Right kidney (tissue), 1 donor: ENCODE measurements around the gene DCTN3.
"Not testable (repeated sequence)": the region's sequence is repeated elsewhere in the genome, so short reads cannot be mapped to it uniquely, and the experiment has no call there.

Source experiments
- DNase-seq: peaks from one replicate; pipeline ENCODE4 v3.0.0-alpha.2; 2016

The DCTN3 gene

DNA sequence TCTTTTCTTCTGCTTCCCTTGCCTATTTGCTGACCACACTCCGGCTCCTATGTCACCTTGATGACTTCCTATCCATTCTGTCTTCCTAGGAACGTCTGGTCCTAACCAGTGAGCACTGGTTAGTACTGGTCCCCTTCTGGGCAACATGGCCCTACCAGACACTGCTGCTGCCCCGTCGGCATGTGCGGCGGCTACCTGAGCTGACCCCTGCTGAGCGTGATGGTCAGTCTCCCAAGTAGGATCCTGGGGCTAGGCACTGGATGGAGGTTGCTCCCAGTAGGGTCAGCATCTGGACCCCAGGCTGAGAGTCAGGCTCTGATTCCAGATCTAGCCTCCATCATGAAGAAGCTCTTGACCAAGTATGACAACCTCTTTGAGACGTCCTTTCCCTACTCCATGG lies 28.4 kb upstream of the DCTN3 start:
- DNase-seq: no peak

DNA sequence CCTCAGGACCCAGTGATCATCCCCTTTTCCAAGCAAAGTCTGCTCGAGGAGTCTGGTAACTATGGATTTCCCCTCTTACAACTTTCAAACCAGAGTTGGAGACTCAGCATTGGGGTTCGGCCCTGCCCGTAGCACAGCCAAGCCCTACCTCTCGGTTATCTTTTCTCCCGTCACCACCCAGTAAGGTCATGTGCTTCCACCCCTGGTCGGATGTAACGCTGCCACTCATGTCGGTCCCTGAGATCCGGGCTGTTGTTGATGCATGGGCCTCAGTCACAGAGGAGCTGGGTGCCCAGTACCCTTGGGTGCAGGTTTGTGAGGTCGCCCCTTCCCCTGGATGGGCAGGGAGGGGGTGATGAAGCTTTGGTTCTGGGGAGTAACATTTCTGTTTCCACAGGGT lies 27.4 kb upstream of the DCTN3 start:
- no peak for DNase-seq

GRCh38 chr9:34647084-34647403 lies 26.7 kb upstream of the DCTN3 start:
- DNase-seq: no peak

DNA sequence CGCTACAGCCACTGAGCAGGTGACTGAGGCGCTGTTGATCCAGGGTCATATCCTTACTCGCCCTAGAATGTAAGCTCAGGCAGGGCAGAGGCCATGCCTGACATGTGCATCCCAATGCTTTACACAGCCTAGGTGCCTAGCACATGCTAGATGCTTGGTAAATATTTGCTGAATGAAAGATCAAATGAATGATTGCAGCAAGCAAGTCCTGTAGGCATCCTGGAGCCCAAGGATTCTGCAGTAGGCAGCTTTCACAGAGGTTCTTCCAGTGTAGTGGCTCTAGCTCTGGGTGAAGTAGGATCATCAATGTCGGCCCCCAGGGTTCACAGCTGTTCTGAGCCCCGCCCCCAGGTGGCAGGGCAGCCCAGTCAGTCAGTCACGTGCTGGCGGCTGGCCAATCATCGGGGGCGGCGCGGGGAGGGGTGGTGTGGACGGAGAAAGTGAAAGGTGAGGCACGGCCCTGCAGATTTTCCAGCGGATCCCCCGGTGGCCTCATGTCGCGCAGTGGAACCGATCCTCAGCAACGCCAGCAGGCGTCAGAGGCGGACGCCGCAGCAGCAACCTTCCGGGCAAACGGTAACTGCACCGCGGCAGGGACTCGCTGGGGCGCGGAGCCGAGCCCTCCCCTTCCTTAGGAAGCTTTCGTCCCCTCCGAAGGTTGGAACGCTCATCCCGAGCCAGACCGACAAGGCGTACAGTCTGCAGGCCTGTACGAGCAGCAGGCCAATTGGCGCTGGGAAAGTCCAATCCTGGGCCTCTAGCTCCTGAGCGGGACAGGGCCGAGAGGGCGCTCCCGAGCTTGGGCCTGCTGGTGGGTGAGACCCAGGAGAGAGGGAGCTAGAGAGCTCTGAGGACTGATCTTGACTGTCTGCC lies 26.2 kb upstream of the DCTN3 start, which contains the start of gene GALT:
GALT (plus strand) TSS at position 465 of the 873 bp plus-strand sequence; CDS start at position 495, 30 bp downstream.
- peak; percentile 94 for DNase-seq

DNA sequence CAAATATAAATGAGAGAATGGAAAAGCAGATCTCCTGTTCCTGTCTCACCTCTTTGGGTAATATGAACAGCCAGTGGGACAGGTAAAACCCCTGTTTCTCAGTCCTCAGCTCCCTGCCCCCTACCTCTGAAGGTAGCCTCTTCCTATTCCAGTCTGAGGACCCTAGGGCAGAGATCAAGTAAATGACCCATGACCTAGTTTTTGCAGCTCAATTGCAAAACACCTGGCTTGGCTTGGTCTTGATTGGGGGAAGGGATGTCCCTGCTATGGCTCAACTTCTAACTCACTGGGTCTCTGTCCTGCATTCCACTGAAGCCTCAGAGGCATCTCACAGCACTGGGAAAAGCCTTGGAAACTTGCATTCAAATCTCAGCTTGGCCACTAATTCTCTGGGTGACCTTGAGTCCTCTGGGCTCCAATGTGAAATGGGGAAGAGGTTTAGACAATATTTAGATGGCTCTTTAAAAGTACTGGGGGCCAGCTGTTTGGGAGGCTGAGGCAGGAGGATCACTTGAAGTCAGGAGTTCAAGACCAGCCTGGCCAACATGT lies 24.5 kb upstream of the DCTN3 start:
- no peak for DNase-seq

GRCh38 chr9:34642679-34643078 lies 22.4 kb upstream of the DCTN3 start:
- no peak for DNase-seq

DNA sequence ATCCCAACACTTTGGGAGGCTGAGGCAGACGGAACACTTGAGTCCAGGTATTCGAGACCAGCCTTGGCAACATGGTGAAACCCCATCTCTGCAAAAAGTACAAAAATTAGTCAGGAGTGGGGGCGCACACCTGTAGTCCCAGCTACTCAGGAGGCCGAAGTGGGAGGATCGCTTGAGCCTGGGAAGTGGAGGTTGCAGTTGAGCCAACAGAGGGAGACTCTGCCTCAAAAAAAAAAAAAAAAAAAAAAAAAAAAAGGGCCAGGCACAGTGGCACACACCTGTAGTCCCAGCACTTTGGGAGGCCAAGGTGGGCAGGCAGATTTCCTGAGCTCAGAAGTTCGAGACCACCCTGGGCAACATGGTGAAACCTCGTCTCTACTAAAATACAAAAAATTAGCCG lies 19.0 kb upstream of the DCTN3 start:
- DNase-seq: not testable (repeated sequence)

DNA sequence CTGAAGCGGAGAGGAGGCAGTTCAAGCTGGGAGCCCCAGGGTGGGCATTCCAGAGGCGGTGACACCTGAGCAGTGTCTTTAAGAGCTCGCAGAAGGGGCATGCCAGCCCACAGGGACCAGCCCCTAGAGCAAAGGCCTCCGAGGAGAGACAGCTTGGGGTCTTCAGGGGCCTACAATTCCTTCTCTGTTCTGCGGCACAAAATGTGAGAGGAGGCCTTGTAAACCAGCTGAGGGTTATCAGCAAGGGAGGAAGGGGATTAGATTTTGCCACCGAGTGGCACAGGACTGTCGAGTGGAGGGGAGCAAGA lies 17.8 kb upstream of the DCTN3 start:
- DNase-seq: no peak

- peak; percentile 96 for DNase-seq
Observed at GRCh38 chr9:34637356-34638137, 17.3 kb upstream of the DCTN3 start, which contains the start of gene SIGMAR1. TSS of gene SIGMAR1 (minus strand) at chr9:34637787. CDS start at chr9:34637697, 90 bp downstream.

DNA sequence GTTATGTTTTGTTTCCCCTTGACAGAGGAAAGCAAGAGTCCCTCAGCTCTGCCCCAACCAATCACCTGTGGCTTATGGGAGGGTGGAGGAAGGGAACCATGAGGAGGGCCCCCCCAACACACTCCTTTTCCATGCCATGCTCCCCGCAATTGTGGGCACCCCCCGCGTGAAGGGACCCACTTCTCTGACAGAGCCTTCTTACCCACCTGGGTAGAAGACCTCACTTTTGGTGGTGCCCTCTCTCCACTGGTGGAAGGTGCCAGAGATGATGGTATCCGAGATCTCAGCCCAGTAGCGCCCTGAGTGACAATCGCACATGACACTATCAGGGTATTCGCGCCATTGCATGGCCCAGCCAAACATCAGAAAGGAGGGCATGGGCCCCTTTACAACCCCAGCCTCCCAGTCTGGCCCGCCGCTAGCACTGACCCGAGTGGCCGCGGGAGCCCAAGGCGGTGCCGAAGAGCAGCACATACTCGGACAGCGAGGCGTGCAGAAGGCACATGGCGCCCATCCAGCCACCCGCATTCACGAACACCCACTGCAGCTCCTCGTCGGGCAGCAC lies 16.6 kb upstream of the DCTN3 start:
- DNase-seq: no peak

DNA sequence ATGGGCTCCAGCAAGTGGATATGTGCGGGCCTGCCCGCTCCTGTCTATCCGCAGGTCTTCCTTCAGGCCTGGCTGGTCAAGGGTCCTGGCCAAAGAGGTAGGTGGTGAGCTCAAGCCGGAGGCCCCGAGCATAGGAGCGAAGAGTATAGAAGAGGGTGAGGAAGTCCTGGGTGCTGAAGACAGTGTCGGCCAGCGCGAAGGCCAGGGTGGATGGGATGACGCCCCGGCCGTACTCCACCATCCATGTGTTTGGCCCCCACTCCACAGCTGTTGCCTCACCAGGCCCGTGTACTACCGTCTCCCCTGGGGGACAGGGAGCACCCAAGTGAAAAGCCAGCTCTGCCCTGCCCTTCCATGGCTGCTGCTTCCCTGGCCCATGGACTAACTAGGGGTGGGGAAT lies 15.3 kb upstream of the DCTN3 start:
- no peak for DNase-seq

GRCh38 chr9:34634551-34635248 lies 14.4 kb upstream of the DCTN3 start:
- DNase-seq: no peak

DNA sequence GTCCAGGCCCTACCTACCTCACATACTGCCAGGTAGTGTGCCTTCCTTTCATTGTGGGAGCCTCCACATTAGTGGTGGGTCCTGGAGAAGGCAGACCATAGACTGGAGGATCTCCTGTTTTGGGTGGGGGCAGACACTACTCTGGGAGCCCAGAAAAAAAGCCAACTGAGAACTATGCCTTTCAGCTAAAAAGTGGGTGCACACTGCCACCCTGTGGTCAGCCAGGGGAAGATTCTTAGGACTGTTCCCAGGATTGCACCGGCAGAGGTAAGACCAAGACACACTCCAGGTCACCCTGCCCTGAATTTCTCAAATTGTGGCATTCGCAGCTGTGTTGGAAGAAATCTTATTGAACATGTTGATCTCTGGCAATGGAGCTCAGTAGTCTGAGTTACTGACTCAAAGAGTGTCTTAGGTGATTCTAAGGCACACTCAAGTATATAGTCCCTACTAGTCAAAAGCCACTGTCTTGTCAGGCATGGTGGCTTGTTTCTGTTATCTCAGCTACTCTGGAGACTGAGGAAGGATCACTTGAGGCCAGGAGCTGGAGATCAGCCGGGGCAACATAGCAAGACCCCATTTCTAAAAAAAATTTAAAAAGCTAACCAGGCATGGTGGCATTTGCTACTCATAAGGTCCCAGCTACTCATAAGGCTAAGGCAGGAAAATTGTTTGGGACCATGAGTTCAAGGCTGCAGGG lies 13.7 kb upstream of the DCTN3 start:
- peak; percentile 53 for DNase-seq

DNA sequence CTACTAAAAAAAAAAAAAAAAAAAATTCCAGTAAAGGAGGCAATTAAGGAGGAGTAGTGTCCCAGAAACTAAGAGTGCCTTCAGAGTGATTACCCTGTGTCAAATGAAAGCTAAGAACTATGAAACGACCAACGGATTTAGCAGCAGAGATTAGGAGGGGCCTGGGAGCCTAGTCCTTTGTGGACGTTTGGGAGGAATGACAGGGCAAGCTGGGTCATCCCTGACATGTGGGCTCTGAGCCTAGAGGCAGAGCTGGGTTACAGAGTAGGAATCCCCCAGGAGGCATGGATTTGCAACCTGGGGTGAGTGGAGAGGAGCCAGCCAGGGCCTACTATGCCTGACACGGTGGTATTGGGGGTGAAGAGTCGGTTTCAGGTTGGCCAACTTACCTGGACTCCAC lies 12.9 kb upstream of the DCTN3 start:
- DNase-seq: no peak

GRCh38 chr9:34630402-34631154 lies 10.3 kb upstream of the DCTN3 start:
- DNase-seq: no peak

GRCh38 chr9:34629491-34629808 lies 9.2 kb upstream of the DCTN3 start:
- no peak for DNase-seq

- DNase-seq: peak; percentile 46
Observed at GRCh38 chr9:34628656-34629490, 8.6 kb upstream of the DCTN3 start, which contains the start of gene ARID3C. TSS of gene ARID3C (minus strand) at chr9:34629066. CDS start at chr9:34628014, 1,052 bp downstream.

- no peak for DNase-seq
Observed at GRCh38 chr9:34627716-34628655, 7.7 kb upstream of the DCTN3 start.

GRCh38 chr9:34625186-34625486 lies 4.8 kb upstream of the DCTN3 start:
- DNase-seq: no peak
